H54 (cell line): ENCODE measurements around the gene THSD4.

Experiments used
- DNase-seq: peaks from one replicate; pipeline ENCODE4 v3.0.0; 2011; ENCODE audit warnings: low spot score, mixed read lengths; ENCODE audit not compliant: insufficient read length
- FAIRE-seq: peaks from 3 replicates; lab custom pipeline; 2011; peaks lifted over from hg19 to GRCh38; lab: Jason Lieb, UNC
- POLR2A ChIP-seq: IDR thresholded peaks from 2 replicates; pipeline ENCODE4 v1.6.1; 2011; ENCODE audit warnings: low read depth, mild to moderate bottlenecking, low read length

Gene THSD4

GRCh38 chr15:71813723-71814470, 698.6 kb downstream of the THSD4 start:
- DNase-seq (no peak), FAIRE-seq (no peak)
- no peak for TF ChIP-seq POLR2A

DNA sequence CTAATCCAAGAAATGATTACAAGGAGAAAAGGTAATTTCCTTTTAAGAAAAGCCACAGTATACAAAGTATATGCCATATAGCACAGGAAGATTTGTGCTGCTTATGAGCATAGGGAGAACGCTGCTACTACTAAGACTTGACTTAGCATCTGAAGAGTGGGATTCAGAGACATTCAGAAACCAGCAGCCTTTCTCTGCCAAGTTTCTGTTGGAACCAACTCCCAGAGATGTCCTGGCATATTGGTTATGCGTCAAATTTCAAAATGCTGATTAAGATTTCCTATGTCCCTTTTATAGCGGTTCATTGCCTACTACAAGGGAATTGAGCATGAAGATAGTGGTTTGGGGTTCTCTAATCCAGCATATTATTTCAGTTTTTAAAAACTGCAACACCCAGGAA, 700.0 kb downstream of the THSD4 start:
- FAIRE-seq = no peak
- DNase-seq = no peak
- TF ChIP-seq POLR2A = no peak

- DNase-seq (no peak), FAIRE-seq (no peak)
- no peak for TF ChIP-seq POLR2A
These were observed 702.1 kb downstream of the THSD4 start for GRCh38 chr15:71817351-71817750.

DNA sequence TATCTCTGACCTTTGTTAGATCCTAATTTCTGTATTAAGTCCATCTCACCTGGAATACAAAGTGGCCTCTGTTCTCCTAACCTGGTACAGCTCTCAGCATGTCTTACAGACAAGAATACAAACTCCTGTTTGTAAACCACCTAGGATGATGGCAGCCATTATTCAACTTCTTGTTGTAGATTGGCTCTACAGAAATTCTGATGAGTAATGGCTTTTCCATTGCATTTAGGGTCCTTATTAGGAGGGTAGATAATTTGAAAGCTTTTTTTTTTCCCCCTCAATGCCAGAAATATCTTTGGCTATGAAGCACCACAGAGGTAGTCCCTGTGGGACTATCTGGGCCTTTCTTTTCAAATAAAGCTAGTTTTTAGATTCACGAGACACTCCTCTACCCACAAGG, 704.9 kb downstream of the THSD4 start:
- no peak for DNase-seq
- no peak for FAIRE-seq
- no peak for TF ChIP-seq POLR2A

DNA sequence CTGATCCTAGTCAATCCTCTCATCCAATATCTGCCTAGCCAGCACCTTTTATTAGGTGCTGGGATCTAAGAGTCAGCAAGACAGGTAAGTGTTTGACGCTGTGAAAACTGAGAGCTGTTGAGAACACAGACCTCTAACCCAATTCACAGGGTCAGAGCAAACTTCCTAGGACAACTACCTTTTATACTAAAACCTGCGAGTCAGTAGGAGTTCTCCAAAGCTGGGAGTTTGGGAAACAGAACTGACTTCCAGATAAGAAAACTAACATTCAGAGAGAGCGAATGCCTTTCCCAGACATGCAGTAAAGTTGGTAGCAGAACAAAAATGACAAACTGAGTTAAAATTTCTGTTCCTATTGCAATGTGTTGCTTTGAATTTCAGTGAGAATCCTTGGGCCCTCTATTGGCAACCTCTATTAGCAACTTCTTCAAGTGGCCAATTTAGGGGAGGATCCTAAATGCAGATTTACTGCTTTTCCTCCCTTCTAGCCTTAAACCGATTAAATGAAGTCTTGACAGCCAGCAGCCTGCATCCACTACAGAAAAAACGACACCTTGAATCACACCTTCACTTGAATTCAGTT, 706.4 kb downstream of the THSD4 start:
- FAIRE-seq (no peak), DNase-seq (no peak)
- TF ChIP-seq POLR2A = no peak

- TF ChIP-seq POLR2A = no peak
- DNase-seq (no peak), FAIRE-seq (no peak)
These were observed 707.8 kb downstream of the THSD4 start for GRCh38 chr15:71822890-71823630.

GRCh38 chr15:71823801-71824200, 708.5 kb downstream of the THSD4 start:
- DNase-seq = no peak
- no peak for FAIRE-seq

GRCh38 chr15:71825021-71825730, 709.9 kb downstream of the THSD4 start:
- no peak for DNase-seq
- no peak for TF ChIP-seq POLR2A
- no peak for FAIRE-seq

More at GRCh38 chr15:71823801-71824200, 708.5 kb downstream of the THSD4 start:
- no peak for TF ChIP-seq POLR2A

DNA sequence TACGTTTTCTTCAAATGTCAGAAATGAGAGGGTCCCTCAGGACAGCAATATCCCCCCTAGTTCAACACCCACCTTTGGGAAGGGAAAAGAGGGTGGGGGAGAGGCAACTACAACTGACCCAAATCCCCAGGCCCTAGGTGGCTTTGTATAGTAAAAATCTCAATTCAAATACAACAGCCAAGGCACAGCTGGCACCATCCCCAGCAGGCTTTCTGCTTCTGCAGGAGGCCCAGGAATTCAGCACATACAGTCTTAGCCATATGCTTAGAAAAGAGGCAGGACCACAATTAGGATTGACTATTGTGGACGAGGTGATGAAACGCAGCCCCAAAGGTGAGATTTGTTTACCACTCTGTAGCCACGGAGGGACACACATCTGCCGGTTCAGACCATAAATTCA, 710.9 kb downstream of the THSD4 start:
- FAIRE-seq = no peak
- DNase-seq = no peak
- no peak for TF ChIP-seq POLR2A

DNA sequence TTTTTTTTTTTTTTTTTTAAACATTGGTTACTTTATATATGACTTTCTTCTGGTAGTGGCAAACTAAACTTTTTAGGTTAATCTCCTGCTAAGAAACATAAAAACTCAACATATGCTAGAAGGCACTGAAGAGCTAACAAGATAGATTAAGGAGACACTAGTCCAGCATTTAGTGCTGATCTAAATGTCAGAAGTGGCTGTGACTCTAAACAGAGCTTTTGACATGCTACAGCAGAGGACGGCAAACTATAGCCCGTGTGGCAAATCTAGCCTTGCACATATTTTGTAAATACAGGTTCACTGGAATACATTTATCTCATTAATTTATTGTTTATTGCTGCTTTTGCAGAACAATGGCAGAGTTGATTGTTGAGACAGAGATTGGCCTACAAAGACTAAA, 715.7 kb downstream of the THSD4 start:
- FAIRE-seq (no peak), DNase-seq (no peak)
- TF ChIP-seq POLR2A = no peak
